Right renal pelvis (tissue), 4 donors: ENCODE data around the gene SYS1. TPM values are rescaled to one million over a fixed set of nuclear protein-coding genes. Genes with fewer than 3 reads are reported as not detected.

Experiments used
- DNase-seq, 4 donors: peaks; one replicate each; pipeline ENCODE4 v3.0.0-alpha.2; 2013; ENCODE audit warnings: low read depth in 4 of 4, low spot score in 3 of 4, missing footprints in 1 of 4
- polyA plus RNA-seq, 4 donors: library from polyadenylated mRNA; unstranded; fragments of 120-200 nt; gene quantifications; one replicate each; pipeline ENCODE4 v1.2.1, GENCODE V29; 2013; ENCODE audit not compliant: insufficient read length in 4 of 4

Gene SYS1
- polyA plus RNA-seq, 4 donors = 35.4 to 38.0 (median 35.6) TPM

DNA sequence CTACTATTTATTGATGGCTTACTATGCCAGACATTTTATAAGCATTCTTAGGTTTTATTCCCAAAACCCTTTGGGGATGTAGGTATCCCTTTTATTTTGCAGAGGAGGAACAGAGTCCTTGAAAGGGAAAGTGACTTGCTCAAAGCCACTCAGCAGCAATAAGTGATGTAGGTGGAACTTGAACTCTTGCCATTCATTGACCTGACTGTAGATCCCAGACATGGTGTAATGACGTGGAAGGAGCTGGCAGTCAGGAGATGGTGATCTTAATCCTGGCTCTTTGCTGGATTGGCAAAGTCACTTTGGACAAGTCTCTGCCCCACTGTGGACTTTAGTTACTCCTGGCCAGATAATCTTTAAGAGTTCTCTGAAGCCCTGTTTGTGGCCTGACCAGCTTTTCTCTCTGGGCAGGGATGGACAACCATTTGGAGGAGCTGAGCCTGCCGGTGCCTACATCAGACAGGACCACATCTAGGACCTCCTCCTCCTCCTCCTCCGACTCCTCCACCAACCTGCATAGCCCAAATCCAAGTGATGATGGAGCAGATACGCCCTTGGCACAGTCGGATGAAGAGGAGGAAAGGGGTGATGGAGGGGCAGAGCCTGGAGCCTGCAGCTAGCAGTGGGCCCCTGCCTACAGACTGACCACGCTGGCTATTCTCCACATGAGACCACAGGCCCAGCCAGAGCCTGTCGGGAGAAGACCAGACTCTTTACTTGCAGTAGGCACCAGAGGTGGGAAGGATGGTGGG lies 46.7 kb downstream of the SYS1 start:
- DNase-seq = no peak

DNA sequence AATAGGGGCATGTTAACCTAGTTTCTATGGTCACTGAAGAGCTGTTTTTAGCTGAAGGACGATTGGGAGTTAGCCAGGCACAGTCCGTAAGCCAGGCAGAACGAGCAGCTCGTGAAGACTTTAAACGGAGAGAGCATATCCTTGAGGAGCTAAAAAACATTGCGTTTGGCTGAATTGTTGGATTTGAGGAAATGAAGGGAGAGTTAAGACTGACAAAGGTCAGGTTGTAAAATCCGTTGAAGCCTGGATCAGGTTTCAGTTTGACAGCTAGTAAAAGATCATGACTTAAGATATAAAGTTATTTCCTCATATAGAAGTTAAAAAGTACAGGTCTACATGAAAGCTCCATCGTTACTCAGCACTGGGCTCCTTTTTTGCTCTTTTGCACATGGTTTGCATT lies 47.9 kb downstream of the SYS1 start:
- no peak for DNase-seq

DNA sequence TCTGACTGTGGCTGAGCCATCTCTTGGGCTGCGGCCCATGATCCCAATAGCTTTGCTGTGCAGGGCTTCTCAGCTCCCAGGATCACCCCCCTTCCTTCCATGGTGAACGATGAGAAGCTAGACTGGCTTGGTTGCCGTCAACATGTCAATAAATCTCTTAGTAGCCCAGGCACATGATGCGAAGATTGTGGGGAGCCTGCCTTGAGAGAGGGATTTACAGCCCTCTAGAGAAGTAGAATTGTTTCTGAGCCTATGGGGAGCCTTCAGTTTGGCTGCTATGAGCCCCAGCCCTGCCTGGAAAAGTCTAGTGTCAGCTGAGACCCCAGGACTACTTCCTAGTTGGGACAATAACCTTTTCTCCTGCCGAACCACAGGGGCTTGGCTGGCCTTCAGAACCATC lies 49.7 kb downstream of the SYS1 start:
- DNase-seq = no peak

DNA sequence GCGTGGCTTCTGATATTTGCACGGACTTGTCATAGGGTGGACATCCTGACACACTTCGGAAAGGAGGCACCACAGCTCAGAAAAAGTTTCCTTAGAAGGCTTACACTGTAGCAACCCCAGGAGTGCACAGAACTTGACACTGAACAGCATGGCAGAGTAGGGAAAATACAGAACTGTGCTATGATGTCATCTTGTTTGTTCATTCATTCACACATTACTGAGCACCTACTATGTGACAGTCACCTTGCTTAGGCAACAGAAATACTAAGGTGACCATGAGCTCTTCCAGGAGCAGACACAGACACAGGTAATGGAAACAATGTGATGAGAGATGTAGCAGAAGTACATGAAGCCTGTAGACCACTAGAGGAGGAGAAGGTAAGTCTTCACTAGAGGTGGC lies 50.5 kb downstream of the SYS1 start:
- no peak for DNase-seq

DNA sequence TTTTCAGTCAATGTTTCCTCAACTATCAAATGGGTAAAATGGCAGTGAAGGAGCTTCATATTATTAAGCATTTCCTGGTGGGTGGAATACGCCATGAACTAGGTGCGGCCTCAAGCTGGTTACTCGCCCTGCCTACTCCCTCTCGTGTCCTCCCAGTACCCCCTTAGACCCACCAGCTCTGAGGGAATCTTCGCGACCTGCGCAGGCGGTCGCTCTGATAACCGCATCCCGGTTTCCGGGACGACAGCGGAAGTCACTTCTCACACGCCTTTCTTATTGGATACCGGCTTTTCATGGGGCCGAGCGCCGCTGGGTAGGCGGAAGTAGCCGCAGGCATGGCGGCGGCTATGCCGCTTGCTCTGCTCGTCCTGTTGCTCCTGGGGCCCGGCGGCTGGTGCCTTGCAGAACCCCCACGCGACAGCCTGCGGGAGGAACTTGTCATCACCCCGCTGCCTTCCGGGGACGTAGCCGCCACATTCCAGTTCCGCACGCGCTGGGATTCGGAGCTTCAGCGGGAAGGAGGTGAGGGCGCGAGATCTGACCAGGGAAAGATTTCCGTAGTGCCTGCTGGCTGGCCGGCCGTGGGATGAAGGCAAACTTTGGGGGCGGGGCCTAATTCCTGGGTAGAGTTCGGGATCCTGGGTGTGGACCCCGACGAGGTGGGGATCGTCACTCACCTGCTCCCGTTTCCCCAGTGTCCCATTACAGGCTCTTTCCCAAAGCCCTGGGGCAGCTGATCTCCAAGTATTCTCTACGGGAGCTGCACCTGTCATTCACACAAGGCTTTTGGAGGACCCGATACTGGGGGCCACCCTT lies 53.1 kb downstream of the SYS1 start, which contains the start of gene PIGT:
Gene PIGT (plus strand): TSS at position 320 of the 816 bp plus-strand sequence. CDS start 16 bp downstream, at position 336.
- peak; percentile 62 to 70 (median 65) for DNase-seq

DNA sequence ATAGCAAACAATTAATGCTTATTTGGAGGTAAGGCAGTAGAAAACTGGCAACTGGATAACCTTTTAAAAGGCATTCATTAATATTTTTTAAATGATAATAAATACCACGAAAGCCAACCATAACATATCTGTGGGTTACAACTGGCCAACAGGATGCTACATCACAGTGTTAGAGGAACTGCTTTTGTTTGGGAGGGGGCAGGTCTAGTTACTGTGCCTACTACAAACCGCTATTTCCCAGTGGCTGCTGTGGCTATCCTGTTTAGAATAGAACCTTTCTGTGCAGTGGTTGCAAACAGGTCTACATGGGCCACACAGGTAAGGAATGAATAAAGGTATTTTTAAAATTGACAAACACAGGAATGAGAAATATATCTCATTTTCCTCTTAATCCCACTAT lies 54.0 kb downstream of the SYS1 start:
- no peak for DNase-seq

Other genes with a start within 250 kb of the SYS1 start
- not detected for gene WFDC5, start 248.0 kb upstream of the SYS1 start, polyA plus RNA-seq
- under 1 TPM in 1 of 4 donors, not detected in 3; 0.06 TPM for gene WFDC12, start 238.7 kb upstream of the SYS1 start, polyA plus RNA-seq
- not detected for gene PI3, start 188.3 kb upstream of the SYS1 start, polyA plus RNA-seq
- not detected for gene SEMG1, start 156.1 kb upstream of the SYS1 start, polyA plus RNA-seq
- under 1 TPM in 1 of 4 donors, not detected in 3; 0.08 TPM for gene SEMG2, start 141.8 kb upstream of the SYS1 start, polyA plus RNA-seq
- under 1 TPM in 3 of 4 donors, not detected in 1; 0.26 to 0.34 (median 0.26) TPM for gene SLPI, start 108.6 kb upstream of the SYS1 start, polyA plus RNA-seq
- gene RBPJL, start 56.3 kb upstream of the SYS1 start, polyA plus RNA-seq = under 1 TPM in 1 of 4 donors, not detected in 3; 0.06 TPM
- under 1 TPM; 0.20 to 0.58 (median 0.40) TPM for gene MATN4, start 54.9 kb upstream of the SYS1 start, polyA plus RNA-seq
- 100 to 1,000 TPM; 168 to 196 (median 184) TPM for gene SDC4, start 14.7 kb upstream of the SYS1 start, polyA plus RNA-seq
- gene TP53TG5, start 15.2 kb downstream of the SYS1 start, polyA plus RNA-seq = 1 to 10 TPM in 2 of 4 donors, under 1 TPM in 2; 0.94 to 1.6 (median 1.2) TPM
- 10 to 100 TPM; 24.7 to 29.7 (median 26.3) TPM for gene DBNDD2, start 45.1 kb downstream of the SYS1 start, polyA plus RNA-seq
- gene PIGT, start 53.0 kb downstream of the SYS1 start, polyA plus RNA-seq = 100 to 1,000 TPM in 3 of 4 donors, 10 to 100 TPM in 1; 97.4 to 105 (median 103) TPM
- 100 to 1,000 TPM; 171 to 224 (median 204) TPM for gene WFDC2, start 106.6 kb downstream of the SYS1 start, polyA plus RNA-seq
- gene SPINT3, start 152.5 kb downstream of the SYS1 start, polyA plus RNA-seq = not detected
- gene WFDC6, start 176.3 kb downstream of the SYS1 start, polyA plus RNA-seq = not detected
- gene EPPIN, start 184.2 kb downstream of the SYS1 start, polyA plus RNA-seq = under 1 TPM; 0.12 to 0.36 (median 0.16) TPM
- under 1 TPM in 2 of 4 donors, not detected in 2; 0.05 to 0.18 TPM for gene WFDC8, start 216.1 kb downstream of the SYS1 start, polyA plus RNA-seq